GM19468 (cell line): ENCODE measurements around the gene ADAMTS18.

Source experiments
- ATAC-seq: cut with Tn5 transposase; IDR thresholded peaks from one replicate; pipeline ENCODE4 v1.9.1; 2021; ENCODE audit warnings: mild to moderate bottlenecking, moderate library complexity, moderate number of reproducible peaks; ENCODE audit not compliant: unreplicated experiment; ENCODE audit errors: extremely low read depth

The ADAMTS18 gene

DNA sequence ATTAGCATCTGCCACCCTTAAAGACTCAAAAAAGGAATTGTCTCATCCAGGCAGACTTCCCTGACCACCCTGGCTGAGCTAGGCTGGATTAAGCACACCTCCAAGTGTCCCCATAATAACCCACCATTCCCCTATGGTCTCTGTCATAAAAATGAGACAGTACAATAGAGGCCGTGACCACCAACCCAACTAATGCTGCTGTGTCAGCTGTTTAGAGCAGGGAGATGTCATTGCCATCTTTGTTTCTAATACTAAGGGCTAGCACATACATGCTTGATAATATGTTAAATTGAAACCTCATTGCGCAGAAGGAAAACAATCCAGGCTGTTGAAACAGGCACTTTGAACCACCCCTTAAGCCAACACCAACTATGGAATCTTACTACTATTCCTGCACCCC, 7.2 kb upstream of the ADAMTS18 start:
- no peak for ATAC-seq

DNA sequence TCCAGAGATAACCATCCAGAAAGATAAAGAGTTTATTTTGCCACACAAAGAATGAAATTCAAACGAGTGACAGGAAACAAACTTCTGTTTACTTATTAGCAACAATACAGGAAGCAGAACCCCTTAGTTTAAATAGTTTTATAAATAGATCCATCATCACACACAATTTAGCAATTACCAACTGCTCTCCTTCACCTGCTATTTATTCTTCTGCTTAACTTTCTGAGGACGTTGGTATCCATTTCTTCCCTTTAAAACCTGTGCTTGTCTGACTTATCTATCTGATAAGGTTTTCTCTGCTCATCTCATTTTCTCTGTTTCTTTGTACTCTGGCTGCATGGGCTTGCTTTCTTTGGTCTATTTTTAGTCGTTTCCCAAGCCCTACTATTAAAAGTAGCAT, 4.3 kb upstream of the ADAMTS18 start:
- ATAC-seq: no peak

DNA sequence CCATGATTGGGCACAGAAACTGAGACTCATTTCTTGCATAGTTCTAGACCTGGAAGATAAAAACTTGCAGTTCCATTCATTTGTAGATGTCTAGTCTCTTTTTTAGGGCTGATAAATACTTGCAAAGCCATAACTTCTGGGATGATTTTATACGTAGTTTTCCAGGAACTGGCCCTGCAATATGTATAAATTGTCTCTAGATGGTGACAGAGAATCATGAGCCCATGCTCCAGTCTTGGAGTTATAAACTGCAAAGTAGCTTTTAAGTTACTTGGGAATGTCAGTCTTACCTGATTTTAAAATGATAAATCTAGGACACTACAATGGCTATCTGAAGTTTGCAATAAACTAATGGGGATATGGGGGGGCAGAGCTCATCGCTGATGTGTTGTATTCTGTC, 3.0 kb upstream of the ADAMTS18 start:
- ATAC-seq: no peak

DNA sequence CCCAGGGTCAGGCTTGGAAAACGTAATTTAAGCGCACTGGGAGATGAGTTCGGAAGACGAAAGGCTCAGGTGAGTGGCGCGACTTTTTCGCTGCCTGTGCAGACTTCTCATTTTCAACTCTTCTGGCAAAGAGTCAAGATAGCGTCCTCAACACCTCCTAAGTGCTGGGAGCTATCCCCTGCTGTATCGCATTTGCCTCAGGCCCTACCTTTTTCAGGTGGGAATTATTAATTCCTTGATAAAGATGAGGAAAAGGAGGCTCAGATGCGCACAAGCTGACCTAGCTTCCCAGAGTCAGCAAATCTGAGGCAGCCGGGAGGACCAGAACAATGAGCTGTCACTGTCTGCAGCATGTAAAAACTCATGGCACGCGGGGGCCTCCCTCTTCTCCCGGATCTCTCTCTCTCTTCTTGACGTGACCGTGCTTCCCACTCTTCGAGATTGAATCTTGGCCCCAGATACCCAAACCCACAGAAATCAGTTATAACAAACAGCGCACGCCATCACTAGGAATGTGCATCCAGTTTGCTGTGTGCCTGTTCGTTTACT, 512 bp upstream of the ADAMTS18 start:
- ATAC-seq: no peak

DNA sequence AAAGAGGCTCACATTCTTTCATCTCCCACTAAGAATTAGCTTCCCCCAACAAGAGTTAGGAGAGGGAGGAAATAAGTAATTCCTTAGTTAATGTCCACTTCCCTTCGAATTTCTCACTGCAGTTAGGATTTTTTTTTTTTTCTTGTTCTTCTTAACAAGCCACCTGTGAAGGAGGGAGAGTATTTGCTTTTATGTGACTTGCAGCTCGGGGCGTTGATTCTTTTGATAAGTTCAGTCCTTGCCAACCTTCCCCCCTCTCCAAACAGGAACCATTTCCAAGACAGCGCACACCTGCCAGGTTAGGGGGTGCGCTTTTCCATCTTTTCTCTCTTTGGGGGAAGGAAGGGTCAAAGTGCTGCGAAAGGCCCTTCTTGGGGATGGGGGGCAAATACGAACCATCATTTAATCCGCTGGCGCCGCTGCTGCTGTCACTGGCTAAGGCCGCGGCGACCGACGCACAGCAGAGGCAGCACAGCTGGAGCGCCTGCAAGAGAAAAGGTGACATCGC, 758 bp downstream of the ADAMTS18 start:
- ATAC-seq: no peak

DNA sequence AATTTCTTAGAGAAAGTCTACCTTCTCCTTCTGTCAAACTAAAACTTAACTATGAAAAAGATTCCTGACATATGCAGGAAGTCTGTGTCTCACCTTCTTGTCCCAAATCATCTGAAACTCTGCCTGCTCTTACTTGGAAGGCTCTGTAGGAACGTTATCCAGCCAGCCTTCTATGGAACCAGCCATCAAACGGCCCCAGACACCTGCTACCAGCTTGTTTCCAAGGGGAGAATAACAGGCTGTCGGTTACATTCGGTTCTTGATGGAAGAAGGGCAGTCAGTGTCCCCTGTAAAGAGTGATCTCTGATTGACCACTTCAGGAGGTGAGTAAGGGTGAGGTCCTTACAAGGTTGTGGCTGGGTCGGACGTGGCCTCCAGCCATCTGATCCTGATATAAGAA, 1.7 kb downstream of the ADAMTS18 start:
- ATAC-seq: no peak

DNA sequence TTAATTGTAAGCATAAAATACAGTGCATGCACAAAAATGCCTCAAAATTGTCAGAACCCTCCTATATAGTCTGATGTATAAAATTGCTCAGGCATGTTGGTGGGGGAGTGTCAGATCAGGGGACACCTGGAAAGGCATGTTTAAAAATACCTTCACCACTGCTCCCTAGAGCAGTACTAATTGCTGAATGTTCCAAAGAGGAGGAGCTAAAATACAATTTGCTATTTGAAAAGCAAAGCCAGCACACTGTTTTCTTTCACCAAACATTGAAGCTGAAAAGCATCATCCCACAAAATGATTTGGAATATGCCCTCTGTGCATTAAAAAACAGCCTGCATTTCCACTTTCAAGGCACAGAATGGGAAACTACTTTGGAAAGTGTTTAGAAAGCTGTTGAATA, 2.6 kb downstream of the ADAMTS18 start:
- no peak for ATAC-seq

DNA sequence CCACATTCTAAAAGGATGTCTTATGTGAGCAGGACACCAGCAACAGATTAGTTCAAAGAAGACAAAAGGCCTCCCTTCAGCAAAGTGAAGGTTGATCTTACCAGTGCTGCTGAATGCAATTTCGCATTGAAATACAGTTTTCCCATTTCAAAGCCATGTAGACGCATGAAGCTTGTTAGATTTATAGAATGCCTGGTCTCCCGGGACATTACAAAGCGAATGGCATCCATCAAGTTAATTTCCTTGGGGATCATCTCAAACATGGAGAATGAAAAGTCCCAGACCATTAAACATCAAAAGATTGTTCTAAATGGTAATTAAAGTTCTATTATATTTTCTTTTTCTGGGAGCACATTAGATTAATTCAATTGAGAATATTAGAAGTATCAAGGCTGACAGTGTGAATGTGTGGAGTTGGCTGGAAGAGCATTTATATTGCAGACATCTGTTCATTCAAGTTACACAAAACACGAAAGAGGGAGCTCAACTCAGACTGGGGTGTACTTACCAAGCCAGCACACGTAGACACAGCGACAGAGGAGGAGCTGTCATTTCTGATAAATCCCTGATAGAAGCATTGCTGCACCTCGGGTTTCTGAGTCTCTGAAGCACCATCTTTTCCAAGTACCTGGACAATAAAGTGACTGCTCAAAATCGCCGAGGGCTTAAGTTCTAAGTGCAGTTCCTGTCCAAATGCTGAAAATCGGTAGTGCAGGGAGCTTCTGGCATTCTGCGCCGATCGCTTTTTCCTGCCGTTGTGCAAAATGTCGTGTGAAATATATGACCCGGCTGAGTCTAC, 3.8 kb downstream of the ADAMTS18 start:
- no peak for ATAC-seq

DNA sequence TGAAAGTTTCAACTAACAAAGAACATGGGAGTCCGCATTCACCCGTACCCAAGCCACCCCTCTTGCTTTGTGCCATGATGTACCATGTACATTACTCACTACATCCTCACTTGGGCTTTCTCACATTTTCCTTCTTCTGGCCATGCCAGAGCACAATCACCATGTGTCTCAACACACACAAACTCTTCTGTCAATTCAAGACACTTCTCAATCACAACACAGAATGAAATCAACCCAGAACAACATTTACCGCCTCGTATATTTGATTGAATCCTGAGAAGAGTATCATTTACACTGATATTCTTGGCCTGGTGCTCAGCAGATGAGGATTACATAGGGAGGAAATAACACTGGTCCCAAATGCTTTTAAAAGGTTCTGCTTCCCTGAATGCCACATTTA, 4.5 kb downstream of the ADAMTS18 start:
- no peak for ATAC-seq

DNA sequence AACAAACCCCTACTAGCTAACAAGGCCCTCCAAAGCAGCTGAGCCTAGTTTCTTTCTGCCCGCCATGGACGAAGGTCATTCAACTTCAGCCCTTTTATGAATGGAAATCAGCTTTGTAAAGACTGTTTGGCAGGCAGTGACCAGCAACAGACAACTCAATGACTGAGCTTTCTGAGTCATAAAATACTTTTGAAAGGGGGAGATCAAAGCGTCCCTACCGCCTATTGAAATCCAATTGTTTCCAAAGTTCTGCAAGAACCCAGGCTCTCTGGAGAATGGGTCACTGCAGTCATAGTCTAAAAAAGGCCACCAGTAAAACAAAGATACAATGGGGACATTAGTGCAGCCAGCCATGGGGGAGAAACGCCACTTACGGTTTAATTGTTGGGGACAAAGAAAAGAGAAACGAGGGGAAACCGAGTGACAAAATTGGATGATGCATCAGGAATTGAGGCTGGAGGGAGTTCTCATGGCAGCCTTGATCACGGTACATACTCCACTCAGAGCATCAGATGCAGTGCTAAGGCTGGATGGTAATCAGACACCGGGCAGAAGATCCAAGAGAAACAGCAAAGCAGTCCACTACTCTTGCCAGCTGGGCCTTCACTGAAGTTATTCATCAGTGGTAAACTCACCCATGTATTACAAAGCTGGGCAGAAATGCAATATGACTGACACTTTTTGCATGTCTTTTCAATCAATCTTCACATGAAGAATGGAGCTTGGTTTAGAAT, 9.8 kb downstream of the ADAMTS18 start:
- no peak for ATAC-seq

DNA sequence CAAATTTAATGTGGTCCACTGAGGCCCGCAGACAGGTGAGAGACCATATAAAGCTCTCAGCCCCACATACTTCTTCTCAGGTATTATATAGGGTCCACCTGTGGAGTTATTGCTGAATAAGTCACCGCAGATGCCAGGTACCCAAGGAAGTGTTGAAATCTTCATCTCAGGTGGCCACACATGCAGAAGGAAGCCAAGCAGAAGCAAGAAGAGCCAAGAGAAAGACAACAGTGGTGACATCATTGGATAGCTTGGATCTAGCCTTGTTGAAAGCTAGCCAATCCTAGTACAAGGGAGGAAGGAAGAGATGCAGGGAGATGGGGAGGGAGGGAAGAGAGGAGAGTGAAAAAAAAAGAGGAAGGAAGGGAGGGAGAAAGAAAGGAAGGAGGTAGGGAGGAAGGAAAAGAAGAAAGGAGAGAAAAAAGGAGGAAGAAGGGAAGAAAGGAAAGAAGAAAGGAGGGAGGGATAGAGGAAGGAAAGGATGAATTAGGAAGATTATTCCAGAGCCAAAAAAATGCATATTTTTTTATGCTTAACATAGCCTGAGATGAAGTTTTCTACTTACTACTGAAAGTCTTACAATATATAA, 12.5 kb downstream of the ADAMTS18 start:
- ATAC-seq: no peak

DNA sequence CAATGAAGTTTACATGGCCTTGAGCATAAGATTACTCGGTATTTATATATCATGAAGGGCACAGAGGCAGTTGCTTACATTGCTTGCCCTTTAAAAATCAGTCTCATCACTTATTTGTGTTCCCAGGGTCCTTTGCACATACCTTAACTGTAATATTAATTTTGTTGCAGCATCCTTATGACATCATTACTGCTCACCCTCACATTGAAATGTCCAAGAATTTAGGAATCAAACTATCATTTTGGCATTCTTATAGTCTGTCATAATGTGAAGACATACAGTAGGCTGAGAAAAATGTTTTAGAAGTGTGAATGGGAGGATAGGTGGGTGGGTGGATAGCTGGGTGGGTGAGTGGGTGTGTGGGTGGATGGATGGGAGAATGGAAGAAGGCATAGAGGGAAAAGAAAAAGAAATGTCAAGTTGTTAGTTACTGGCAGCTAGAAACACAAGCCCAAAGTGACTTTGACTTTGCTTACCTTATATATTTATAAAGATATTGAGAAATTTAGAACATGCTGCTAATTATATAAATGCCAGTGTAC, 17.8 kb downstream of the ADAMTS18 start:
- ATAC-seq: no peak

DNA sequence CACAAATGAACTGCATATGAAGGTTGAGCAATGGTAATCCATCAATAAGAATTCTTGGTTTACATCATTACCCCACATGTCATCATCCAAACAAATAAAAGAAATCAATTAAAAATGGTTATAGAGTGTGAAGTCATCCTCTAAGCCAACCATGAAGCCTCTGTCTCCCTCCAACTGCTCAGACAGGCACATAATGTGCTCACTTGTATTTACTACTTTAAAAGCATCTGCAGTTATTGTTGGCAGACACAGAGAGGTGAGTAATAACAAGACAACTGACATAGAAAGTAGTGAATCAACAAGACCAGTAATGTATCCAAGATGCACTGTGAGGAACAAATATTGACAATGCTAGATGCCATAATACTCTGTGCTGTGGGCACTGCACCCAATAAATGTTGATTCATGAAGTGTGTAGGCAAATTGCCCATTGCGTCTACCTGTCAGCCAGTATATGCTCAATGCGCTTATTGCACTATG, 20.0 kb downstream of the ADAMTS18 start:
- ATAC-seq: no peak

DNA sequence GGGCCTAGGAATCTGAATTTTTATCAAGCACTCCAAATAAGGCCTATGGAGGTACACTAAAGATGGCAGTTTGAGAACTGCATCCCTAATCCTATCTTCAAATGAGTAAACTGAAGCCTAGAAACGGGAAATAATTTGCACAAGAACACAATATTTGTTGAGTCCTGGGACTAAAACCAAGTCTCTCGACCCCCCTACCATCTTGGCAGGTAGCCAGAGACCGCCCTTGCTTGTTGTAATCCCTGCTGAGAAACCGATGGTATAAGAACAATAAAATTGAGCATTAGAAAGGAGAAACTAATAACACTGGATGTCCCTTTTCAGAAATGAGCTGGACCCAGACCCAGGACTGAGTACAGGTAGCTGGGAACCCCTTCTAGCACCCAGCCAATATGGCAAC, 24.4 kb downstream of the ADAMTS18 start:
- ATAC-seq: no peak

DNA sequence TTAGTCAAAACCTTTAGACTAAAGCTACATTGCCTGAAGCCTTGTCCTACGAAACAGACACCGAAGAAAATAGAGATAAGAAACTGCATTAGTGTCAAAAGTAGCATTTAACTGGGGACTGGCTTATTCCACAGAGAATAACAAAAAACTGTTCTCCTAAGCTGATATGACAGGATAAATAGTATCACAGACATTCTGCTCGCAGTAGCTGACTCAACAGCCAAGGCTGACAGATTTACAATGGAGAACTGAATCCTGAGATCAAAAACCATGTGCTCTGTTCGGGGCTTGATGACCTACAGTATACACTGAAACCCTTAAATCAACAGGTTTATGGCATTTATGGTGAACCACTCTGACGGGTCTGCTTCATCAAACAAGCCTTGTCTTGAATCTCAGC, 25.5 kb downstream of the ADAMTS18 start:
- no peak for ATAC-seq

DNA sequence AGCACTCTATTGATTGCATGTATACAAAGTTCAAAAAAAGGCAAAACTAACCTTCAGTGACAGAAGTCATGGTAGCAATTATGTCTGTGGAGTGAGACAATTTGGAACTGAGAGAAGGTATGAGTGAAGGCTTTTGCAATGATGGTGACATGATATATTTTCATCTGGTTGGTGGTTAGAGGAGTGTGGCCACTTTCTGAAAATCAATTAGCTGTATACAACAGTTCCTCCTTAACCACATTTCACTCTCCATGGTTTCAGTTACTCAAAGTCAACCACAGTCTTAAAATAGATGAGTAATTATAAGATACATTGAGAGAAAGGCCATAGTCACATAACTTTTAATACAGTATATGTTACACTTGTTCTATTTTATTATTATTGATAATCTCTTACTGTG, 26.2 kb downstream of the ADAMTS18 start:
- ATAC-seq: no peak

DNA sequence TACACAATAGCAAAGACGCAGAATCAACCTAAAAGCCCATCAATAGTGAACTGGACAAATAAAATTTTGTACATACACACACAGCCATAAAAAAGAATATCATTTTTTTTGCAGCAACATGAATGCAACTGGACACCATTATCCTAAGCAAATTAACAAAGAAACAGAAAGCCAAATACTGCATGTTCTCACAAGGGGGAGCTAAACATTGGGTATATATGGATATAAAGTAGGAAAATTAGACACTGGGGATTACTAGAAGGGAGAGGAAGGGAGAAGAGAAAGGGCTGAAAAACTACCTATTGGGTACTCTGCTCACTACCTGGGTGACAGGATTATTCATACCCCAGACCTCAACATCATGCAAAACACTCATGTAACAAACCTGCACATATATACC, 28.2 kb downstream of the ADAMTS18 start:
- no peak for ATAC-seq

DNA sequence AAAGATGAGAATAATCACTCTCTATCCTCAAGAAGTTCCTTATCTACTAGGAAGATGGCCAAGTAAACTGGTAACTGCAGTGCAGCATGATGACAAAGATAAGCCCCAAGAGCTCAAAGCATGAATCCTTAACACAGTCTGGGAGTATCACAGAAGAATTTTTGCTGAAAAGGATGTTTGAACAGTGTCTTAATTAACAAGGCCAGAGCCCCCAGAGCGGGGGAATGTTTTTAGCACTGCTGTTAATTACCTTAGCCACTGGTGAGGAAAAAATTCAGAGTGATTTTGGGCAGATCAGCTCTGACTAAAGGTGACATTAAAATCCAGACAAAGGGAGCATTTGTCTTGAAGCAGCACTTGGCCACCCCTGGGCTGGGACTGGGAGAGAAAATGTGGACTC, 30.1 kb downstream of the ADAMTS18 start:
- no peak for ATAC-seq

DNA sequence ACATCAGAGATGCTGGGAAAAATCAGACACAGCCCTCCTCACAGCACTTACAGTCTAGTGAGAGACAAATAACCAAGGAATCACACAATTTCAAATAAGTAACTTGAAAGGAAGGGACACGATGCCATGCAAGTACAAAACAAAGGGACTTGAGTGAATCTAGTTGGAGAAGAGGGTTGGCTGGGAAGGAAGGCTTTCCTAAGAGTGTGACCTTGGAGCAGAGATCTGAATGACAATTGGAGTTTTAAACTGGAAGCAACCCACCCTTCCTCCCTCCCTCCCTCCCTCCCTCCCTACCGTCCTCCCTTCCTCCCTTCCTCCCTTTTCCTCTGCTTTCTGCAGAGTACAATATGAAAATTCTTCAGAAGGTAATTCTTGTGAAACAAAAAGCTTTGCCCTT, 31.1 kb downstream of the ADAMTS18 start:
- no peak for ATAC-seq

DNA sequence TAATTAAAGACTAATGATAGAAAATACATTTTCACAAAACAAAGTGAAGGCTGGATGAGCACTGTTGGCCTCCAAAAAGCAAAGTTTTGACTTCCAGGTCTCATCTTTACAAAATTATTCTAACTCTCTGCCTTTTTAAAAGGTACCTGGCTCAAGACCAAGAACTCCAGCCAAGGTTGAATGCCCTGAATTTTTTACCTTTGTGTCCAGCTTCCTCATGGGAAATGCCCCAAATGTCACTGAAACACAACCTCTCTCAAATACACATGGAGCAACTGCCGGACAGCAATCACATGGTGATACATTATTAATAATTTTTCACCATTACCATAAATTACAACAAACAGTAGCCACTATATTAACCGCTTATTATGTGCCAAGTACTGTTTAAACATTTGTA, 32.2 kb downstream of the ADAMTS18 start:
- ATAC-seq: no peak

DNA sequence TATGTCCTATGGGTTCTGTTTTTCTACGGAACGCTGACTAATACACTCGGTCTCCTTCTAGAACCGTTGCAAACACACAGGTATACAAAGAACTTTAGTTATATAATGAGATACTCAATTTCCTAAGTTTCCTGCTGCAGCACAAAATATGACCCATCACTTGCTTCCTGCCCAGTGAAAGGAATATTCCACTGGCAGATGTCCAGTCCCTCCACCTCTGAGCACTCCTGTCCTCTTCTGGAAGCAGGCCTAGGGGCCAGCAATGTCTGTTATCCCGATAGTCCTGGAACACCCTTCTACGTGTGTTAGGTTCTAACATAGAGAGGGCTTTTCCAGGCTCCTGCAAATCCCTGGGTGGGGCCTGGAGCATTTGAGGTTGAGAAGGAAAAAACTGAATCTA, 32.7 kb downstream of the ADAMTS18 start:
- ATAC-seq: no peak
